GM12878 (cell line): ENCODE results near the gene PSMD3.

Experiments
- BACH1 ChIP-seq: fragments of 450-650 bp; IDR thresholded peaks from 2 replicates; pipeline ENCODE4 v1.6.1; 2017; ENCODE audit warnings: mild to moderate bottlenecking, borderline replicate concordance
- CHD4 ChIP-seq: fragments of 200-600 bp; sonication (generic); IDR thresholded peaks from 2 replicates; pipeline ENCODE4 v1.6.1; 2016; ENCODE audit warnings: mild to moderate bottlenecking
- CTCF ChIP-seq, 3 experiments: IDR thresholded peaks in 2 of 3; conservative IDR thresholded peaks in 1 of 3; 2 replicates each; pipeline ENCODE4 v1.5.1; 2011; ENCODE audit warnings: low read depth in 3 of 3, low read length in 3 of 3, mild to moderate bottlenecking in 3 of 3, control low read depth in 2 of 3, moderate library complexity in 2 of 3, inconsistent platforms in 1 of 3, mixed read lengths in 1 of 3; ENCODE audit not compliant: control insufficient read depth in 2 of 3, insufficient read depth in 1 of 3; ENCODE audit errors: extremely low read depth in 1 of 3
- EZH2 ChIP-seq: IDR thresholded peaks from 2 replicates; pipeline ENCODE4 v1.6.1; 2012; ENCODE audit warnings: low read depth, mild to moderate bottlenecking, control low read depth, inconsistent platforms, low read length, borderline replicate concordance; ENCODE audit not compliant: control insufficient read depth
- HDAC6 ChIP-seq: fragments of 200-600 bp; sonication (generic); IDR thresholded peaks from one replicate; pipeline ENCODE4 v1.8.0; 2017; ENCODE audit warnings: antibody characterized with exemption; ENCODE audit not compliant: unreplicated experiment
- MTA3 ChIP-seq: IDR thresholded peaks from 2 replicates; pipeline ENCODE4 v1.6.1; 2012; ENCODE audit warnings: low read length, inconsistent platforms, borderline replicate concordance
- POLR2A ChIP-seq: IDR thresholded peaks from 2 replicates; pipeline ENCODE4 v1.6.1; 2011; ENCODE audit warnings: low read depth, mild to moderate bottlenecking, low read length
- RCOR1 ChIP-seq: conservative IDR thresholded peaks from 2 replicates; pipeline ENCODE4 v1.6.1; 2012; ENCODE audit warnings: low read depth, low read length, improper control_type of control experiment

DNA sequence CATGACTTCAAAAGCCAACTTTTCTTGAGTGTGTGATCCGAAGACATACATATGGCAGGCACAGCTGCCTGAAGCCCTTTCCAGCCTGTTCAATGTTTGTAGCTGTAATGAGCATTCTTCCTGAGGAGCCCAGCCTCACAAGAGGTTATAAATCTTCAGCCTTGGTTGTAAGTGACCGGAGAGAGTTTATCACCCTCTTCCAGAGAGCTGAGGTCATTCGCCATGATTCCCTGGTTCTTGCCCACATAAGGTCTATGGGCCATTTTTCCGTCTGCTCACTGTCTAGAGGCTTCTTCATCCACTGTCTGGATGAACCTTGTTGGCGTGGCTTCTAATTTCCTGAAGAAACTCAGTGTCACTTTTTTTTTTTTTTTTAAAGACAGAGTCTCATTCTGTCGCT, 24.9 kb downstream of the PSMD3 start:
- TF ChIP-seq CTCF (IDR thresholded peaks at IDR 0.05 in 2 of 3, conservative IDR thresholded peaks at IDR 0.05 in 1 of 3; ENCODE audit: control insufficient read depth in 2 of 3, extremely low read depth in 1 of 3, insufficient read depth in 1 of 3, low read depth in 3 of 3, low read length in 3 of 3) (no peak), MTA3 (no peak), BACH1 (no peak), CHD4 (no peak), POLR2A (no peak), HDAC6 (no peak), RCOR1 (no peak), EZH2 (no peak)
